Suprapubic skin (tissue), 4 donors: Measurements from ENCODE around the gene TULP4. TPM values are rescaled to one million over a fixed set of nuclear protein-coding genes. Genes with fewer than 3 reads are reported as not detected.
A peak's percentile ranks its signal among the peaks of the same experiment; 100 is the strongest.

Source experiments
- DNase-seq, 2 donors: peaks; one replicate each; pipeline ENCODE4 v3.0.0-alpha.2; 2019; ENCODE audit warnings: low spot score in 2 of 2
- H3K27ac ChIP-seq: fragments of 200-600 bp; sonication (generic); one replicate; pipeline ENCODE4 v1.5.1; 2019
- H3K27me3 ChIP-seq: fragments of 200-600 bp; sonication (generic); one replicate; pipeline ENCODE4 v1.5.1; 2019
- H3K36me3 ChIP-seq: fragments of 200-600 bp; sonication (generic); one replicate; pipeline ENCODE4 v1.5.1; 2019
- H3K4me1 ChIP-seq: fragments of 200-600 bp; sonication (generic); one replicate; pipeline ENCODE4 v1.5.1; 2019
- H3K4me3 ChIP-seq: fragments of 200-600 bp; sonication (generic); one replicate; pipeline ENCODE4 v1.5.1; 2019; ENCODE audit warnings: mild to moderate bottlenecking
- H3K9me3 ChIP-seq: fragments of 200-600 bp; sonication (generic); one replicate; pipeline ENCODE4 v1.5.1; 2019
- EP300 ChIP-seq: sonication (generic); formaldehyde crosslinking; IDR thresholded peaks from one replicate; pipeline ENCODE4 v1.6.1; 2017; ENCODE audit warnings: antibody characterized with exemption
- POLR2A ChIP-seq, 2 donors: fragments of 450-650 bp; IDR thresholded peaks; one replicate each; pipeline ENCODE4 v1.6.1; 2017; ENCODE audit warnings: antibody characterized with exemption in 2 of 2, mild to moderate bottlenecking in 2 of 2, moderate library complexity in 2 of 2
- POLR2AphosphoS5 ChIP-seq, 3 donors: sonication (generic); formaldehyde crosslinking; IDR thresholded peaks; one replicate each; pipeline ENCODE4 v1.6.1; 2017; ENCODE audit warnings: antibody characterized with exemption in 3 of 3
- whole genome bisulfite sequencing: methylation state at CpG from one replicate; pipeline ENCODE4 v1.1.5; 2018; 5-methylcytosine and 5-hydroxymethylcytosine counted together
- total RNA-seq, 4 donors: library from RNA; depleted of rRNA; stranded (reverse); fragments of >200 nt; gene quantifications; one replicate each; pipeline ENCODE4 v1.1.0, GENCODE V29; 2016
- TF ChIP-seq, protein P1 (sequence below), 2 donors: fragments of 200-600 bp in 1 of 2; fragments of 450-650 bp in 1 of 2; sonication (generic) in 1 of 2; IDR thresholded peaks; one replicate each; pipeline ENCODE4 v1.5.1; 2016 to 2019; ENCODE audit warnings: antibody characterized with exemption in 2 of 2, mild to moderate bottlenecking in 1 of 2, moderate library complexity in 1 of 2

TULP4 gene
- total RNA-seq, 4 donors from 2014 or later: 123 to 156 (median 132) TPM

DNA sequence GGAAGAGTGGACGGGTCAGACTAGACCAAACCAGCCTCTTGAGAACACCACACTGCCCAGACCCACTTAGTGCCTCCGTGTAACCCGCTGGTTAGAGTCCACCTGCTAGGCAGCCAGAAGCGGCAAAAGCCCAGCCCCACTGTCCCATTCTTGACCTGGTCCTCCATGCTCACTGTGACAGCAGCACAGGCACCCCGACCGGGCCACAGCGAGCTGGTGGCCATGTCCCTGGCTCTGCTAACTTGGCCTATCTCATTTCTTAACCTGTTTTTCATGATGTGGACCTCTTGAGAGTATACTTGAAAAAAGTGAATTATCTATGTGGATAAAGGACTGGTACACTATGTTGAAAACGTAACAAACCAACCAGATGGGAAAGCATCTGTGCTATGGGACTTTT, 202.7 kb downstream of the TULP4 start:
- Histone ChIP-seq H3K9me3 (no peaks in the 10 kb centered on the region), H3K27me3 (peaks cover 19% of the 10 kb centered on the region), H3K36me3 (no peaks in the 10 kb centered on the region), H3K4me1 (peaks cover 7% of the 10 kb centered on the region), H3K4me3 (no peak overlapping the region), H3K27ac (no peak overlapping the region)
- TF ChIP-seq POLR2A (IDR thresholded peaks at IDR 0.05): no peak
- TF ChIP-seq EP300: no peak
- TF ChIP-seq POLR2AphosphoS5 (IDR thresholded peaks at IDR 0.05): no peak
- TF ChIP-seq, protein P1, sequence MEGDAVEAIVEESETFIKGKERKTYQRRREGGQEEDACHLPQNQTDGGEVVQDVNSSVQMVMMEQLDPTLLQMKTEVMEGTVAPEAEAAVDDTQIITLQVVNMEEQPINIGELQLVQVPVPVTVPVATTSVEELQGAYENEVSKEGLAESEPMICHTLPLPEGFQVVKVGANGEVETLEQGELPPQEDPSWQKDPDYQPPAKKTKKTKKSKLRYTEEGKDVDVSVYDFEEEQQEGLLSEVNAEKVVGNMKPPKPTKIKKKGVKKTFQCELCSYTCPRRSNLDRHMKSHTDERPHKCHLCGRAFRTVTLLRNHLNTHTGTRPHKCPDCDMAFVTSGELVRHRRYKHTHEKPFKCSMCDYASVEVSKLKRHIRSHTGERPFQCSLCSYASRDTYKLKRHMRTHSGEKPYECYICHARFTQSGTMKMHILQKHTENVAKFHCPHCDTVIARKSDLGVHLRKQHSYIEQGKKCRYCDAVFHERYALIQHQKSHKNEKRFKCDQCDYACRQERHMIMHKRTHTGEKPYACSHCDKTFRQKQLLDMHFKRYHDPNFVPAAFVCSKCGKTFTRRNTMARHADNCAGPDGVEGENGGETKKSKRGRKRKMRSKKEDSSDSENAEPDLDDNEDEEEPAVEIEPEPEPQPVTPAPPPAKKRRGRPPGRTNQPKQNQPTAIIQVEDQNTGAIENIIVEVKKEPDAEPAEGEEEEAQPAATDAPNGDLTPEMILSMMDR (IDR thresholded peaks at IDR 0.05): no peak
- DNase-seq: no peak
- 94% methylated on average over 8 of the region's 8 CpGs for WGBS

DNA sequence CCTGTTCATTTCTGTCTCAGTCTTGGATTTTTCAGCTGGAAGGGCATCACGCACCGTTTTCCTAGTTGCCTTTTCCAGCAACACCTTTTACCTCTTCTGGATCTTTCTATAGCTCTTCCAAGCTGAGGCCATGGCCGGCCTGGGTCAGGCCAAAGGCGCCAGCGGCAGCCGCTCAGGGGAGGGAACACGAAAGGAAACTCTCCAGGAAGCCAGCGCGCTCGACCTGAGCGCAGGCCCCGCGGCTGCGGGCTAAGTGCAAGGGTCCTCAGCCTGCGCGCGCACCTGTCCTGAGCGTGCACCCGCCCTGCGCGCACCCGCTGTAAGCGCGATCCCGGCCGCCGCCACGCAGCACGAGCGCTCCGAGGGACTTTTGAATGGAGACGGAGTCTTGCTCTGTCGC, 203.8 kb downstream of the TULP4 start:
- 35% methylated on average over 33 of the region's 33 CpGs for WGBS

DNA sequence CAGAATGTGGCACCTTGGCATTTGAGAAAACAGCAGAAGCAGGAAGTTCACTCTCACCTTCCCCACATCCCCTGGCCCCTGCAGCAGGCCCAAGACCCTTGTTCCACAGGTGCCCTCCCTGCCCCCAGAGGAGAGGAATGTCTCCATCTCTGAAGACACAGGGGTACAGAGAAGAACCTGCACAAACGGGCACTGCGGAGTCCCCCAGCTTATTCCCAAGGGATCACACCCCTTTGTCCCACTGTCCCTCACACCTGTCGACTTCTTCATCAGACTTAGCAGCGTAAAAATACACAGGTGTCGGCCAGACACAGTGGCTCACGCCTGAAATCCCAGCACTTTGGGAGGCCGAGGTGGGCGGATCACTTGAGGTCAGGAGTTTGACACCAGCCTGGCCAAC, 204.8 kb downstream of the TULP4 start:
- WGBS: 94% methylated on average over 8 of the region's 8 CpGs
- Histone ChIP-seq H3K27me3 (peaks cover 19% of the 10 kb centered on the region), H3K36me3 (no peaks in the 10 kb centered on the region), H3K9me3 (no peaks in the 10 kb centered on the region), H3K27ac (no peak overlapping the region), H3K4me3 (no peak overlapping the region), H3K4me1 (peaks cover 7% of the 10 kb centered on the region)
- DNase-seq: no peak
- TF ChIP-seq POLR2AphosphoS5 (IDR thresholded peaks at IDR 0.05) (no peak), EP300 (no peak), POLR2A (IDR thresholded peaks at IDR 0.05) (no peak)
- TF ChIP-seq, protein P1 (IDR thresholded peaks at IDR 0.05): no peak

More for the DNA sequence above, 203.8 kb downstream of the TULP4 start:
- no peak for TF ChIP-seq EP300
- TF ChIP-seq, protein P1 (IDR thresholded peaks at IDR 0.05): no peak
- no peak for TF ChIP-seq POLR2A (IDR thresholded peaks at IDR 0.05)
- no peak for TF ChIP-seq POLR2AphosphoS5 (IDR thresholded peaks at IDR 0.05)
- Histone ChIP-seq H3K36me3 (no peaks in the 10 kb centered on the region), H3K9me3 (no peaks in the 10 kb centered on the region), H3K4me1 (peaks cover 7% of the 10 kb centered on the region), H3K27ac (no peak overlapping the region), H3K27me3 (peaks cover 19% of the 10 kb centered on the region), H3K4me3 (no peak overlapping the region)
- DNase-seq: no peak

DNA sequence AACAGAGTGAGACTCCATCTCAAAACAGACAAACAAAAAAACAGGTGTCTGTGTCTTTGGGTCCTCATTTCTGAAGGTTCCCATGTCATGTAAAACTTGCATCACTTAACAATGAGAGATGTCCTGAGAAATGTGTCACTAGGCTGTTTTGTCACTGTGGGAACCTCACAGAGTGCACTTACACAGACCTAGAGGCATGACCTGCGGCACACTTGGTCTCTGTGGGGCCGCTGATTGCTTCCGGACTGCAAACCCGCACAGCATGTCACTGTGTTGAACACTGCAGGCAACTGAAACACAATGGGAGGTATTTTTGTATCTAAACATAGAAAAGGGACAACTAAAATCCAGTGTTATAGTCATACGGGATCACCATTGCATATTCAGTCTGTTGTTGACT, 205.3 kb downstream of the TULP4 start:
- Histone ChIP-seq H3K4me3 (no peak overlapping the region), H3K4me1 (peaks cover 7% of the 10 kb centered on the region), H3K27me3 (peaks cover 19% of the 10 kb centered on the region), H3K27ac (no peak overlapping the region), H3K36me3 (no peaks in the 10 kb centered on the region), H3K9me3 (no peaks in the 10 kb centered on the region)
- 57% methylated on average over 5 of the region's 5 CpGs for WGBS
- no peak for DNase-seq
- TF ChIP-seq, protein P1 (IDR thresholded peaks at IDR 0.05): no peak
- TF ChIP-seq EP300: no peak
- no peak for TF ChIP-seq POLR2AphosphoS5 (IDR thresholded peaks at IDR 0.05)
- TF ChIP-seq POLR2A (IDR thresholded peaks at IDR 0.05): no peak

DNA sequence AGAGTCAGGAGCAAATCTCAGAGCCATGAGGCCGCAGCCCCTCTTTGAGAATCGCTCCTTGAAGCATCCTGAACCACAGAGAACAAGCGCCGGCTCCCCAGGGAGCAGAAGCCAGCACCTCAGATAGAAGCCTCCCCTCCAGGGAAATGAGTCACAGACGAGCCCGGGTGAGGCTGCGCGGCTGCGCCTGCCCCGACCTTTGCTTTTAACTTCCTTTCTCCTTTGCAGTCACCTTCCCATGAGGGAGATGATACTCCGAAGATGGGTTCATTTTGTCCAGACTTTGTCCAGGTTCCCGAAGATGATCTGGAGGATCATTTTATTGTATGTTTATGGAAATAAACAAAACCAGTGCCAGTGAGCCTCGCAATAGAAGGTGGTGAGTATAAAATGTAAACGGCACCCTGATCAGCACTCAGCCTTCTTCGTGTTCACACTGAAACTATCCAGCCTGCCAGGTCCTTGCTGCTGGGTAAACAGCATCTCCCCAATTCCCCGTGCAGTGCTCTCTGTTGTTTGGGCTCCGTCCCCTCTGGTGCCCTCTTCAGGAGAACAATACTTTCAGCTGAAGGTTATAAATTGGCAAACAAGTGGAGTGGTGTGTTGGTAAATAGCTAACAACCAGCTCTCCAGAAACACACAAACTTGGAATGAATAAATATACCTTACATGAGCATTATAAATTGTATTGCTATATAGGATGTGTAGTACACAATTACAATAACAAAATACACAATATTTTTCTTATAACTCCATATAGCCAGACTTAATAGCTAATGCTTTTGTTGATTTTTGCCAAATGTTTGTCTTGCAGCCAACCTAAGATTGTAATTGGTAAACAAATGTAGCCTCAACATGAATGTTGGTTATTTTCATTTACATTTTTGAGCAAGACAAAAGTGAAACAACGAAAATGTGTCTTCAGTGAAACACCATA, 206.2 kb downstream of the TULP4 start:
- Histone ChIP-seq H3K27ac (no peak overlapping the region), H3K36me3 (no peaks in the 10 kb centered on the region), H3K27me3 (peaks cover 19% of the 10 kb centered on the region), H3K4me1 (peaks cover 7% of the 10 kb centered on the region), H3K9me3 (no peaks in the 10 kb centered on the region), H3K4me3 (peak overlapping the region; percentile 21)
- TF ChIP-seq POLR2AphosphoS5 (IDR thresholded peaks at IDR 0.05): no peak
- TF ChIP-seq, protein P1 (IDR thresholded peaks at IDR 0.05): peak in 1 of 2 donors; percentile 30
- DNase-seq: no peak
- 5% methylated on average over 18 of the region's 18 CpGs for WGBS
